AG09309 (cell line): ENCODE data around the gene GLIS1.

ENCODE experiments used
- DNase-seq: peaks from one replicate; pipeline ENCODE4 v3.0.0-alpha.2; 2010; ENCODE audit warnings: low read depth
- H3K4me3 ChIP-seq: 2 replicates; pipeline ENCODE4 v1.5.1; 2011; ENCODE audit warnings: mild to moderate bottlenecking, low read depth, low read length, moderate library complexity; ENCODE audit not compliant: control insufficient read depth
- TF ChIP-seq, protein P1 (sequence below): IDR thresholded peaks from 2 replicates; pipeline ENCODE4 v1.5.1; 2011; ENCODE audit warnings: mild to moderate bottlenecking, low read depth, low read length, inconsistent platforms; ENCODE audit not compliant: insufficient read depth, control insufficient read depth; ENCODE audit errors: missing control alignments

The GLIS1 gene

DNA sequence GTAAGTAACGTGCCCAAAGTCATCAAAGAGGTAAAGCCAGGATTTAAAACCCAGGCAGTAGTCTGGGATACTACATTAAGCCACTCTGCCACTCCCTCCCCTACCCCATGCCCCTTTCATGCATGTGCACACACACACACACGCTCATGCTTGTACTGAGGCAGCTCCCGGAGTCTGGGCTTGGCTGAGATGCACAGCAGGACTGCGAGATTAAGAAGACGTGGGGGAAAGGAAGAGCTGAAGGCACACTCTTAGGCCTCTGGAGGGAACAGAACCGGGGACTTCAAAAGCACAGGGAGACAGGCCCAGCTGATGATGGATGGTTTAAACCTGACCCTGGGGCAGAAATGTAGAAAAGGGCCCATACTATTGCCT is 98.3 kb downstream of the GLIS1 start:
- H3K4me3 ChIP-seq: no peak overlapping the region
- TF ChIP-seq, protein P1, sequence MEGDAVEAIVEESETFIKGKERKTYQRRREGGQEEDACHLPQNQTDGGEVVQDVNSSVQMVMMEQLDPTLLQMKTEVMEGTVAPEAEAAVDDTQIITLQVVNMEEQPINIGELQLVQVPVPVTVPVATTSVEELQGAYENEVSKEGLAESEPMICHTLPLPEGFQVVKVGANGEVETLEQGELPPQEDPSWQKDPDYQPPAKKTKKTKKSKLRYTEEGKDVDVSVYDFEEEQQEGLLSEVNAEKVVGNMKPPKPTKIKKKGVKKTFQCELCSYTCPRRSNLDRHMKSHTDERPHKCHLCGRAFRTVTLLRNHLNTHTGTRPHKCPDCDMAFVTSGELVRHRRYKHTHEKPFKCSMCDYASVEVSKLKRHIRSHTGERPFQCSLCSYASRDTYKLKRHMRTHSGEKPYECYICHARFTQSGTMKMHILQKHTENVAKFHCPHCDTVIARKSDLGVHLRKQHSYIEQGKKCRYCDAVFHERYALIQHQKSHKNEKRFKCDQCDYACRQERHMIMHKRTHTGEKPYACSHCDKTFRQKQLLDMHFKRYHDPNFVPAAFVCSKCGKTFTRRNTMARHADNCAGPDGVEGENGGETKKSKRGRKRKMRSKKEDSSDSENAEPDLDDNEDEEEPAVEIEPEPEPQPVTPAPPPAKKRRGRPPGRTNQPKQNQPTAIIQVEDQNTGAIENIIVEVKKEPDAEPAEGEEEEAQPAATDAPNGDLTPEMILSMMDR: no peak
- DNase-seq: no peak

DNA sequence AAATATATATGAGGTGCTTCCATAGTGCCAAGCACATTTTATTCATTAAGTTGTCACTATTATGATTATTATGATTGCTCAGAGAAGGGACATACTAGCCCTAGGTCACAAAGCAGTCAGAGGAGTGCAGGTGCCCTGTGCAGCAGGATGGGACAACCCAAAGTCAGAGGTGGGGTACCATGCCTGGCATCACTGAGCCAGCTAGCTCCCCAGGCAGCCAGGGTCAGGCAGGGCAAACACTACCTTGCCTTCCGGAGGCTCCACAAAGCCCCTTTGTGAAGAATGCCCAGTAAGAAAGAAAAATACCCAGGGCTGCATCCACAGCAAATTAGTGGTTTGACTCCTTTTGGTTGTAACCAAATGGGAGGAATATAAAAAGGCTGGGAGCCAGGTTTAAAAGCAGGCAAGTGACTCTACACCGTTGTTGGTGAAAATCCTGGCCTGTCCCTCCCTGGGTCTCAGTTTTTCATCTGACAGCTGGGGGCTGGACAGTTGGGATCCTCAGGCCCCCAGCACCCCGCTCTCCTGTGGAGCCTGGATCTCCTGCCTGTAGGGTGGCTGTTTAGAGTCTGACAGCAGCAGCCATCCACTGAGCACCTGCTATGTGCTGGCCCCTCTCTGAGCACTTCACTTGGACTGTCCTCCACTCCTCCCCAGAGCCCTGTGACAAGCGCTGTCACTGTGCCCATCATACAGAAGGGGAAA is 98.8 kb downstream of the GLIS1 start:
- TF ChIP-seq, protein P1: no peak
- H3K4me3 ChIP-seq: no peak overlapping the region
- DNase-seq: no peak

DNA sequence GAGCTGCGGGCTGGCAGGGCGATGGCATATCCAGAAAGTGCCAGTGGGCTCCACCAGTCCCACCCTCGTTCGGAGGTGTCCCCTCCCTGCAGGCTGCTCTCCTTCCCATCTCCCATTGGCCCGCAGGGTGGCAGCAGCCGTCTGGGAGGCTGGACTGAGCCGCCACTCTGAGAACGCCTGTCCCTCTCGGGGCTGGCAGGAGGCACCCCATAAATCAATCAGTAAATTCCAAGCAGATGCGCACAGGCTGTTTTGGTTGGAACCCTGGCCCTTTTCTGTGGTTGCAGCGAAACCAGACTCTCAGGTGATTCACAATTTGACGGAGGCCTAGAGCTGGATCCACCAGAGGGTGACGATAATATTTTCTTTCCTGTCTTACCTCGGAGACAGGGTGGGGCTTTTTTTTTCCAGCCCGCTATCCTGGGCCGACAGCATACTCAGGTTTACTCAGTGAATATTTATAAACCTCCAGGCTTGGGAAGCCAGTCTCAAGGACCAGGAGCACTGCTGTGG is 99.7 kb downstream of the GLIS1 start:
- no peak overlapping the region for H3K4me3 ChIP-seq
- TF ChIP-seq, protein P1: peak; percentile 56
- DNase-seq: peak; percentile 54

DNA sequence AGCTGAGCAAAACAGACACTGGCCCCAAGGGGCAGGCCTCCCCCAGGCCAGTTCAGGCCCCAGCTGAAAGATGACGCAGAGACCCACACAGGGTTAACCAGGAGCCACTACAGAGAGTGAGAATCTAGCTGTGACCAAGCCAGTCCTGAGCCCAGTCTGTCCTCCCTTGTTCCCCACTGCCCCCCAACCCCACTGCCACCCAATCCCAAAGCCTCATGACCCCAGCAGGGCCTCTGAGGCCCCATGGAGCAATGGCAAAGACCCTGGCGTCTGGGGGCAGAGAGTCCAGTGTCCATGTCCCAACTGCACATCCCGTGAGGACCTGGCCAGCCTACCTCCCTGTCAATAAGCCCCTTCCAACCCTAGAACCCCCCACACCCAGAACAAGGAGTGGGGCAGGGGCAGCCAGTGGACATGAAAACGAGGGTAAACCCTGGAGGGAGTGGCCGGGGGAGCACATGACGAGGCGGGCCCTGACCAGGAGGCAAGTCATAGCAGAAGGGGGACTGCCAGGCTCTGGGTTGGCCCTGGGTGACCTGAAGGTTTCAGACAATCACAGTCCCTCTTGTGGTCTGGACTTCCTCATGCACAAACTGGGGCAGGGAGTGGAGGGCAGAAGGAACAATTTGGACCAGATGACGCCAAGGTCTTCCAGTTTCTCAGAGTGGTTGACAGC is 100.5 kb downstream of the GLIS1 start:
- no peak overlapping the region for H3K4me3 ChIP-seq
- DNase-seq: no peak
- TF ChIP-seq, protein P1: no peak

DNA sequence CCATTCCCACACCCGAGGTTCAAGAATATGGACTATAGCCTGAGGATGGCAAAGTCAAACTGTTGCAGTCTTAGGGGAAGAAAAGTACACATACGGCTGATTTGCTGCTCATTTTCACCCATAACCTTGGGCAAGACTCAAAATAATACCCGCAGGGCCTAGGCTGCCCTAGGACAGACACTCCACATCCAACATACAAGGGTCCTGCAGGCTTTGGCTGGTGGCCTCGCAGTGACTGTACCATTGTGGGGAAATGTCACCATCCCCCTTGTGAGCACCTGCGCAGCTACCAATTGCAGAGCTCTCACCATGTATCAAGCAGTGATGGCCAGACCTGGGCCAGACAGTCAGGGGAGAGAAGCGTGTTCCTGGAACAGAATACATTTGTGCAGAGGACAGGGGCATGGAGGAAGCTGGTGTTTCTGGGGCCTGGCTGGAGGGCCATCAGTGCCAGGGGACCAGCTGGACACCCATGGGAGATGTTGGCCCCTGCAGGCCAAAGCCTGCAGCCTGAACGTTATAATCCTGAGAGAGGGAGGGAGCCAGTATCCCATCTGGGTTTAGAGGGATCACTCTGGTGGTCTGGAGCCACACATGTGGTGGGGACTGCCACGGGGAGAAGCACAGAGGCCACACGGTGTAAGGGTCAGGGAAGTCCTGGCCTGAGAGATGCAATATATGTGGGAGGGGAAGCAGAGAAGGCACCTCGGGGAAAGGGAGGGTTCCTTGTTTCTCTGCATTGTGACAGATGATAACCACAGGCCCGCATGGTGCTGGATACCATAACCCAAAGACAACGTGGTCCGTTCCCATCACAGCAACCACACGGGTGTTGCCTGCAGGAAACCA is 101.2 kb downstream of the GLIS1 start:
- no peak for DNase-seq
- no peak overlapping the region for H3K4me3 ChIP-seq
- TF ChIP-seq, protein P1: no peak

DNA sequence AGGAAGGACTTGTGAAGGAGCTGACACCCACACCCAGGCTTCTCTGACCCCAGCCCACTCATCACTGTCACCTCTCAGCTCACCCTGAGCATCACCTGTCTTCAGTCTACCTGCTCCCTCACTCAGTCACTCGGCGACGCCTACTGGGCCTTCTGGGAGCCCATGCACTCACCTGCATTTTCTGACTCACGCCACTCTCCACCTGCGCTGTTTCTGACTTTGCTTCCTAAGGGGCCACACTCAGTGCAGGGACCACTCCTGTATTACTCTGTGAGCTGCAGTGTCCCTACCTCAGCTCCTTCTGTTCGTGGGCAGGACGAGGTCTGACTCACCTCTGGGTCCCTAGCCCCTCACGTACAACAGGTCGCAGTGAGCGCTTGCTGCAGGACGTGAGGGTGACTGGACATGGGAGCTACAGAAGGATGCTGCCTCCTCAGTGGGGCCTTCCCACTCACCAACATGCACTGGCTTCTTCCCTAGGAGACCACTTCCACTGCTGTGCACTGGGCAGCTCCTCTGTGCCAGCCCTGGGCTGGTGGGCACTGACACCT is 102.3 kb downstream of the GLIS1 start:
- H3K4me3 ChIP-seq: no peak overlapping the region
- DNase-seq: no peak
- TF ChIP-seq, protein P1: no peak
